Breast epithelium (tissue), 3 donors: ENCODE measurements around the gene MAPK10.

Experiments
- CTCF ChIP-seq, 3 donors: fragments of 450-650 bp; IDR thresholded peaks; one replicate each; pipeline ENCODE4 v1.5.1; 2016 to 2017; ENCODE audit warnings: antibody characterized with exemption in 3 of 3, mild to moderate bottlenecking in 3 of 3, moderate library complexity in 3 of 3
- POLR2A ChIP-seq: fragments of 450-650 bp; IDR thresholded peaks from one replicate; pipeline ENCODE4 v1.6.1; 2016; ENCODE audit warnings: antibody characterized with exemption, mild to moderate bottlenecking, moderate library complexity
- POLR2AphosphoS5 ChIP-seq, 3 donors: sonication (generic); formaldehyde crosslinking; IDR thresholded peaks; one replicate each; pipeline ENCODE4 v1.6.1; 2017; ENCODE audit warnings: antibody characterized with exemption in 3 of 3

- no peak for TF ChIP-seq POLR2A
- TF ChIP-seq CTCF (IDR thresholded peaks at IDR 0.05) = no peak
- TF ChIP-seq POLR2AphosphoS5 (IDR thresholded peaks at IDR 0.05) = no peak
Measured at GRCh38 chr4:86250006-86250405, 109.8 kb downstream of the MAPK10 start.
